Adrenal gland (tissue), 5 donors: Measurements from ENCODE around the gene ATP4B.

Source experiments
- POLR2A ChIP-seq, 2 donors: fragments of 450-650 bp; IDR thresholded peaks; one replicate each; pipeline ENCODE4 v1.6.1; 2017; ENCODE audit warnings: antibody characterized with exemption in 2 of 2, mild to moderate bottlenecking in 2 of 2, moderate library complexity in 1 of 2
- TF ChIP-seq, protein P1 (sequence below), 6 experiments: fragments of 450-650 bp in 4 of 6; fragments of 200-600 bp in 2 of 6; sonication (generic) in 1 of 6; IDR thresholded peaks; 1 replicate in 5 of 6; 2 replicates in 1 of 6; pipeline versions ENCODE4 v1.5.1 to v1.8.0; 2016 to 2021; ENCODE audit warnings: antibody characterized with exemption in 6 of 6, mild to moderate bottlenecking in 2 of 6, moderate library complexity in 1 of 6
- donor health status: DM: no; HTN: no; CAD: no.

DNA sequence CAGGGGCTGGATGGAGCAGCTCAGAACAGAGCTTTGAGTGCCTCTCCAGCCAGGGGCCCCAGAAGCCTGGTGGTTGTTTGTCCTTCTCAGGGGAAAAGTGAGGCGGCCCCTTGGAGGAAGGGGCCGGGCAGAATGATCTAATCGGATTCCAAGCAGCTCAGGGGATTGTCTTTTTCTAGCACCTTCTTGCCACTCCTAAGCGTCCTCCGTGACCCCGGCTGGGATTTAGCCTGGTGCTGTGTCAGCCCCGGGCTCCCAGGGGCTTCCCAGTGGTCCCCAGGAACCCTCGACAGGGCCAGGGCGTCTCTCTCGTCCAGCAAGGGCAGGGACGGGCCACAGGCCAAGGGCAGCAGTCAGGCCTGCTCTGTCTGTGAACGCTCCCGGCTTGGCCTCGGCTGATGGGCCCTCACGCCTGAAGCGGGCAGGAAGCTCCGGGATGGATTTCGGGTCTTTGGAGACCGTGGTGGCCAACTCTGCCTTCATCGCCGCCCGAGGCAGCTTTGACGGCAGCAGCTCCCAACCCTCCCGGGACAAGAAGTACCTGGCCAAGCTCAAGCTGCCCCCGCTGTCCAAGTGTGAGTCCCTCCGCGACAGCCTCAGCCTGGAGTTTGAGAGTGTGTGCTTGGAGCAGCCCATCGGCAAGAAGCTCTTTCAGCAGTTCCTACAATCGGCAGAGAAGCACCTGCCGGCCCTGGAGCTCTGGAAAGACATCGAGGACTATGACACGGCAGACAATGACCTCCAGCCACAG is 9.1 kb upstream of the ATP4B start, which contains the start of gene GRK1:
- TF ChIP-seq, protein P1, sequence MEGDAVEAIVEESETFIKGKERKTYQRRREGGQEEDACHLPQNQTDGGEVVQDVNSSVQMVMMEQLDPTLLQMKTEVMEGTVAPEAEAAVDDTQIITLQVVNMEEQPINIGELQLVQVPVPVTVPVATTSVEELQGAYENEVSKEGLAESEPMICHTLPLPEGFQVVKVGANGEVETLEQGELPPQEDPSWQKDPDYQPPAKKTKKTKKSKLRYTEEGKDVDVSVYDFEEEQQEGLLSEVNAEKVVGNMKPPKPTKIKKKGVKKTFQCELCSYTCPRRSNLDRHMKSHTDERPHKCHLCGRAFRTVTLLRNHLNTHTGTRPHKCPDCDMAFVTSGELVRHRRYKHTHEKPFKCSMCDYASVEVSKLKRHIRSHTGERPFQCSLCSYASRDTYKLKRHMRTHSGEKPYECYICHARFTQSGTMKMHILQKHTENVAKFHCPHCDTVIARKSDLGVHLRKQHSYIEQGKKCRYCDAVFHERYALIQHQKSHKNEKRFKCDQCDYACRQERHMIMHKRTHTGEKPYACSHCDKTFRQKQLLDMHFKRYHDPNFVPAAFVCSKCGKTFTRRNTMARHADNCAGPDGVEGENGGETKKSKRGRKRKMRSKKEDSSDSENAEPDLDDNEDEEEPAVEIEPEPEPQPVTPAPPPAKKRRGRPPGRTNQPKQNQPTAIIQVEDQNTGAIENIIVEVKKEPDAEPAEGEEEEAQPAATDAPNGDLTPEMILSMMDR (IDR thresholded peaks at IDR 0.05) = no peak
- no peak for TF ChIP-seq POLR2A (IDR thresholded peaks at IDR 0.05)
